Neural progenitor cell (in vitro differentiated cells): ENCODE results near the gene DSC3. TPM values are rescaled to one million over a fixed set of nuclear protein-coding genes. Genes with fewer than 3 reads are reported as not detected.
"Not testable (repeated sequence)": the region's sequence is repeated elsewhere in the genome, so short reads cannot be mapped to it uniquely, and the experiment has no call there.

Experiments
- DNase-seq: peaks from one replicate; pipeline ENCODE4 v3.0.0-alpha.2; 2016; ENCODE audit warnings: low spot score
- H2AFZ ChIP-seq: fragments of 200-600 bp; sonication (generic); replicated peaks from 2 replicates; pipeline ENCODE4 v1.6.1; 2016; ENCODE audit warnings: antibody characterized with exemption
- H3F3A ChIP-seq: fragments of 200-600 bp; sonication (generic); 2 replicates; pipeline ENCODE4 v1.6.1; 2016; ENCODE audit warnings: antibody characterized with exemption, low read depth
- H3K27ac ChIP-seq: fragments of 200-600 bp; sonication (generic); 2 replicates; pipeline ENCODE4 v1.5.1; 2016; ENCODE audit warnings: mild to moderate bottlenecking
- H3K27me3 ChIP-seq: fragments of 200-600 bp; sonication (generic); 2 replicates; pipeline ENCODE4 v1.6.1; 2016; ENCODE audit warnings: mild to moderate bottlenecking, moderate library complexity
- H3K36me3 ChIP-seq: fragments of 200-600 bp; sonication (generic); 2 replicates; pipeline ENCODE4 v1.5.1; 2016
- H3K4me1 ChIP-seq: fragments of 200-600 bp; sonication (generic); 2 replicates; pipeline ENCODE4 v1.6.1; 2016; ENCODE audit warnings: mixed run types
- H3K4me2 ChIP-seq: fragments of 200-600 bp; sonication (generic); 2 replicates; pipeline ENCODE4 v1.6.1; 2016
- H3K4me3 ChIP-seq: fragments of 200-600 bp; sonication (generic); 2 replicates; pipeline ENCODE4 v1.5.1; 2016
- H3K79me2 ChIP-seq: fragments of 200-600 bp; sonication (generic); 2 replicates; pipeline ENCODE4 v1.6.1; 2016; ENCODE audit warnings: low read depth
- H3K9ac ChIP-seq: fragments of 200-600 bp; sonication (generic); 2 replicates; pipeline ENCODE4 v1.6.1; 2016
- H3K9me3 ChIP-seq: fragments of 200-600 bp; sonication (generic); 2 replicates; pipeline ENCODE4 v1.5.1; 2016; ENCODE audit warnings: low read depth
- H4K20me1 ChIP-seq: fragments of 200-600 bp; sonication (generic); 2 replicates; pipeline ENCODE4 v1.6.1; 2016; ENCODE audit warnings: low read depth
- H3K27ac Mint-ChIP-seq: 3 replicates; pipeline ENCODE4 v1.8.0; 2021; ENCODE audit warnings: mixed read lengths
- H3K27me3 Mint-ChIP-seq: 2 replicates; pipeline ENCODE4 v1.8.0; 2022; ENCODE audit warnings: low read depth, mild to moderate bottlenecking, inconsistent platforms, moderate library complexity, mixed read lengths; ENCODE audit not compliant: insufficient read depth
- H3K36me3 Mint-ChIP-seq: 3 replicates; pipeline ENCODE4 v1.8.0; 2021; ENCODE audit warnings: mixed read lengths
- H3K4me1 Mint-ChIP-seq: 3 replicates; pipeline ENCODE4 v1.8.0; 2021; ENCODE audit warnings: mixed read lengths
- H3K4me3 Mint-ChIP-seq: 3 replicates; pipeline ENCODE4 v1.8.0; 2021; ENCODE audit warnings: mild to moderate bottlenecking, moderate library complexity, mixed read lengths
- H3K9me3 Mint-ChIP-seq: 3 replicates; pipeline ENCODE4 v1.8.0; 2020; ENCODE audit warnings: mixed read lengths
- CTCF ChIP-seq: fragments of 200-600 bp; sonication (generic); IDR thresholded peaks from 2 replicates; pipeline ENCODE4 v1.5.1; 2017; ENCODE audit warnings: antibody characterized with exemption, mild to moderate bottlenecking
- EZH2 ChIP-seq: fragments of 200-600 bp; sonication (generic); IDR thresholded peaks from 2 replicates; pipeline ENCODE4 v1.6.1; 2017; ENCODE audit warnings: antibody characterized with exemption, mild to moderate bottlenecking, moderate library complexity
- EZH2phosphoT487 ChIP-seq: fragments of 200-600 bp; sonication (generic); IDR thresholded peaks from 2 replicates; pipeline ENCODE4 v1.6.1; 2017; ENCODE audit warnings: antibody characterized with exemption
- total RNA-seq: library from RNA; depleted of rRNA; stranded (reverse); fragments of >200 nt; gene quantifications from 2 replicates; pipeline ENCODE4 v1.2.3, GENCODE V29; 2015; ENCODE audit warnings: low replicate concordance

The DSC3 gene
- total RNA-seq, 1 donor from 2014 or later, result 1.8 TPM

DNA sequence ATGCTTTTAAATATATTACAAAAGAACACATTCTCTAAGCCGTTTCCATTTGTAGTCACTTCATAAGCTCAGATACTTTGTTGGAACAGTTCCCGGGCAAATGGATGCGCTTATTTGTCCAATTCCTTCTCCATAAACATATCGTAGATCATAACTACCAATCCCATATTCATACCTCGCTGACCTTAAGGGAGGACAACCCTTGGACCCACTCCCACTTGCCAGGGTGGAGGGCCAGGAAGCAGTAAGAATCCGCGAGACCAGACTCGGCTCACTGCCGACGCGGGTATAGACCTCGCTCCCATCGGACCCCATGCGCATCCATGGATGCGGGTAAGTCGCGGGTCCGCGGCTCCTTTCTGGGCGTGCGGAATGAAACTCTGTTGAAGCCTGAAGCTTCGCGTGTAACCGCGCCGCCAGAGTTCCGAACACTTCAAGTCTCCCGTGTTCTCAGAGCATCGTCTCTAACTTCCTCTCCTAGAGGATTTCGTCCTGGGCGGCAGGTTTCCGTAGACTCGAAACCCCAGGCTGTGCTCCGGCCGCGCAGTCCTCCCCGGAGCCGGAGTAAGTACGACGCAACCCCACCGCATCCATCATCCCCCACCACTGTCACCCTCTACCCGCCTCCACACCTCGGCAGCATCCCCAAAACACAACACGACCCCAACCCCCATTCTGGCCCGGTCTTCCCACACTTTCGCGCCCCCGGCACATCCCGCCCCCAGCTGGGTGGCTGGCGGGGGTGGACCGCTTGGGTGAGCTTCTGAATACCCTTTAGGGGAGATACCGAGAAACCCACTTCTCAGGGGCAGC is 1.1 kb downstream of the DSC3 start:
- Histone ChIP-seq H2AFZ (peak overlapping the region; percentile 97), H3K27me3 (peaks cover 83% of the 10 kb centered on the region), H3F3A (peaks cover 11% of the 10 kb centered on the region), H3K27ac (no peak overlapping the region), H3K36me3 (no peaks in the 10 kb centered on the region), H4K20me1 (no peaks in the 10 kb centered on the region), H3K9me3 (no peaks in the 10 kb centered on the region), H3K9ac (no peak overlapping the region), H3K79me2 (no peaks in the 10 kb centered on the region), H3K4me2 (peak overlapping the region; percentile 87), H3K4me1 (no peaks in the 10 kb centered on the region), H3K4me3 (peak overlapping the region; percentile 53)
- TF ChIP-seq CTCF (no peak), EZH2 (peak; percentile 75), EZH2phosphoT487 (peak; percentile 59)
- no peak overlapping the region for H3K27ac Mint-ChIP-seq
- peaks cover 16% of the 10 kb centered on the region for H3K4me1 Mint-ChIP-seq
- DNase-seq, result peak; percentile 64
- peaks cover 2% of the 10 kb centered on the region for H3K9me3 Mint-ChIP-seq
- H3K4me3 Mint-ChIP-seq, result peak overlapping the region; percentile 96
- H3K36me3 Mint-ChIP-seq, result peaks cover 6% of the 10 kb centered on the region
- peaks cover 43% of the 10 kb centered on the region for H3K27me3 Mint-ChIP-seq

- Mint-ChIP-seq H3K27ac (no peak overlapping the region), H3K36me3 (peaks cover 6% of the 10 kb centered on the region), H3K4me1 (peaks cover 16% of the 10 kb centered on the region), H3K27me3 (peaks cover 43% of the 10 kb centered on the region), H3K4me3 (peak overlapping the region; percentile 96), H3K9me3 (peaks cover 2% of the 10 kb centered on the region)
- Histone ChIP-seq H3K4me1 (no peaks in the 10 kb centered on the region), H3F3A (peaks cover 11% of the 10 kb centered on the region), H3K27me3 (peaks cover 82% of the 10 kb centered on the region), H3K36me3 (no peaks in the 10 kb centered on the region), H3K9ac (no peak overlapping the region), H2AFZ (peak overlapping the region; percentile 97), H3K9me3 (no peaks in the 10 kb centered on the region), H4K20me1 (no peaks in the 10 kb centered on the region), H3K4me3 (peak overlapping the region; percentile 53), H3K4me2 (peak overlapping the region; percentile 87), H3K27ac (no peak overlapping the region), H3K79me2 (no peaks in the 10 kb centered on the region)
- TF ChIP-seq EZH2 (peak; percentile 85), CTCF (no peak), EZH2phosphoT487 (peak; percentile 78)
- DNase-seq, result peak; percentile 66
These were observed 1.8 kb downstream of the DSC3 start for GRCh38 chr18:31040686-31041270.

DNA sequence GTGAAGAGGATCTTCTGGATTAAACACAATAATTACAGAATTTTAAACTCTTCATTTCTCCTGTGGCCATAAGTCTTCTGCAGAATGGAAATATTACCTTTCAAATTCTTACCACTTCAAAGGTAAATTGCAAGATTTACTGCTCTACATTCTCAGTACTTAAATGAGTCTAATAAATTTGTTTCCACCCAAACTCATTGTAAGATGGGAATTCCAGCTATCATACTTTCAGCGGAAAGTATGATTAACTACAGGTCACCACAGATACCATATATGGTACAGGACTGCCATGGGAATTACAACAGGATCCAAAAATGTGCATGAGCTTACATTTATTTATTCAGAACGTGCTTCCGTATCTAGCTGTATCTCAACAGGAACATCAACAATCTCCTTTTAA is 3.1 kb downstream of the DSC3 start:
- H3K27ac Mint-ChIP-seq, result no peak overlapping the region
- H3K9me3 ChIP-seq, result no peaks in the 10 kb centered on the region
- no peaks in the 10 kb centered on the region for H3K4me1 ChIP-seq
- peaks cover 68% of the 10 kb centered on the region for H3K27me3 ChIP-seq
- H3K4me3 ChIP-seq, result no peak overlapping the region
- peaks cover 16% of the 10 kb centered on the region for H3K4me1 Mint-ChIP-seq
- H3K4me2 ChIP-seq, result no peak overlapping the region
- H3K79me2 ChIP-seq, result no peaks in the 10 kb centered on the region
- peaks cover 41% of the 10 kb centered on the region for H3K27me3 Mint-ChIP-seq
- H3F3A ChIP-seq, result peaks cover 11% of the 10 kb centered on the region
- H3K27ac ChIP-seq, result no peak overlapping the region
- H2AFZ ChIP-seq, result no peak overlapping the region
- peaks cover 6% of the 10 kb centered on the region for H3K36me3 Mint-ChIP-seq
- H3K36me3 ChIP-seq, result no peaks in the 10 kb centered on the region
- DNase-seq, result no peak
- no peaks in the 10 kb centered on the region for H4K20me1 ChIP-seq
- no peak for TF ChIP-seq EZH2
- no peak overlapping the region for H3K4me3 Mint-ChIP-seq
- no peak overlapping the region for H3K9ac ChIP-seq
- peaks cover 2% of the 10 kb centered on the region for H3K9me3 Mint-ChIP-seq

- not testable (repeated sequence) for H3K4me3 Mint-ChIP-seq, DNase-seq, H3K4me1 ChIP-seq, H4K20me1 ChIP-seq, H3K36me3 Mint-ChIP-seq, H3K9me3 Mint-ChIP-seq, H2AFZ ChIP-seq, H3K27ac Mint-ChIP-seq, H3K4me2 ChIP-seq, H3K4me3 ChIP-seq, H3K36me3 ChIP-seq, H3K79me2 ChIP-seq, H3K27ac ChIP-seq, H3K9me3 ChIP-seq, H3K9ac ChIP-seq, H3F3A ChIP-seq
- H3K4me1 Mint-ChIP-seq, result peaks cover 16% of the 10 kb centered on the region
- peaks cover 29% of the 10 kb centered on the region for H3K27me3 Mint-ChIP-seq
- H3K27me3 ChIP-seq, result peaks cover 51% of the 10 kb centered on the region
These were observed 4.9 kb downstream of the DSC3 start for GRCh38 chr18:31037686-31038085.
